Adrenal gland (tissue), 19 donors: ENCODE measurements around the gene MPP3. TPM values are rescaled to one million over a fixed set of nuclear protein-coding genes. Genes with fewer than 3 reads are reported as not detected.
A peak's percentile ranks its signal among the peaks of the same experiment; 100 is the strongest.

Experiments
- DNase-seq, 7 donors: peaks; one replicate each; pipeline ENCODE4 v3.0.0-alpha.2; 2019 to 2020
- H3K27ac ChIP-seq, 5 donors: fragments of 200-600 bp; sonication (generic) in 4 of 5; 1 replicate in 3 of 5; 2 replicates in 2 of 5; pipeline versions ENCODE4 v1.5.1 to v1.8.0; 2016 to 2020; ENCODE audit warnings: mild to moderate bottlenecking in 1 of 5
- H3K27me3 ChIP-seq: fragments of 200-600 bp; 2 replicates; pipeline ENCODE4 v1.8.0; 2021
- H3K36me3 ChIP-seq, 2 donors: fragments of 200-600 bp; replicated peaks in 1 of 2; 1 replicate in 1 of 2; 2 replicates in 1 of 2; pipeline versions ENCODE4 v1.5.1 to v1.8.0; 2018 to 2022
- H3K4me1 ChIP-seq, 2 donors: fragments of 200-600 bp; replicated peaks in 1 of 2; 1 replicate in 1 of 2; 2 replicates in 1 of 2; pipeline versions ENCODE4 v1.5.1 to v1.8.0; 2018 to 2021
- H3K4me3 ChIP-seq, 4 donors: fragments of 200-600 bp; sonication (generic) in 3 of 4; one replicate each; pipeline ENCODE4 v1.5.1; 2016 to 2018
- H3K9me3 ChIP-seq, 3 donors: fragments of 200-600 bp; sonication (generic) in 1 of 3; replicated peaks in 1 of 3; 1 replicate in 2 of 3; 2 replicates in 1 of 3; pipeline versions ENCODE4 v1.5.1 to v1.8.0; 2016 to 2021
- POLR2A ChIP-seq, 2 donors: fragments of 450-650 bp; IDR thresholded peaks; one replicate each; pipeline ENCODE4 v1.6.1; 2017; ENCODE audit warnings: antibody characterized with exemption in 2 of 2, mild to moderate bottlenecking in 2 of 2, moderate library complexity in 1 of 2
- WGBS, 4 donors: extraction: QIAGEN DNeasy Blood & Tissue Kit in 2 of 4; methylation state at CpG; one replicate each; pipeline versions ENCODE4 v1.1.5 to v1.1.7; 2013 to 2017; 5-methylcytosine and 5-hydroxymethylcytosine counted together
- intact Hi-C, 2 donors: fragments of 100-400 bp; cut with DNase I; formaldehyde crosslinking; loops; one replicate each; pipeline versions ENCODE4 v1.14.1 to v1.15.0; 2022 to 2023
- long read RNA-seq, 10 donors: library from polyadenylated mRNA in 3 of 10; unstranded in 2 of 10; stranded (forward) in 1 of 10; transcript quantifications; one replicate each; pipeline ENCODE4 v2.0.0 and lab custom pipeline, GENCODE V29; 2021 to 2026
- polyA plus RNA-seq, 3 donors: library from polyadenylated mRNA; stranded (reverse); fragments of 200-250 nt in 2 of 3; fragments of 350-450 nt in 1 of 3; fragmentation: Illumina TruSeq in 1 of 3; extraction: RNeasy Lipid Tissue Mini Kit (QIAGEN cat#74804) in 1 of 3; gene quantifications; one replicate each; pipeline ENCODE4 v1.2.3, GENCODE V29; 2013 to 2014
- total RNA-seq, 9 donors: library from RNA; depleted of rRNA in 4 of 9; stranded (reverse); fragments of >200 nt in 4 of 9; fragments of 120-200 nt in 1 of 9; fragmentation: NEBNext Ultra II Directional in 1 of 9; extraction: Animal tissue kit (Norgen Biotek cat#: 25700) in 1 of 9; gene quantifications; one replicate each; pipeline versions ENCODE4 v1.1.0 to v1.2.4, GENCODE V29; 2013 to 2023
- TF ChIP-seq, protein P1 (sequence below), 6 experiments: fragments of 450-650 bp in 4 of 6; fragments of 200-600 bp in 2 of 6; sonication (generic) in 1 of 6; IDR thresholded peaks; 1 replicate in 5 of 6; 2 replicates in 1 of 6; pipeline versions ENCODE4 v1.5.1 to v1.8.0; 2016 to 2021; ENCODE audit warnings: antibody characterized with exemption in 6 of 6, mild to moderate bottlenecking in 2 of 6, moderate library complexity in 1 of 6
- donor health status: healthy with polysubstance abuse.
- donor health status: Bipolar disorder and iron deficiency.
- donor health status: DM: yes; HTN: yes; CAD: no.
- donor health status: DM: no; HTN: no; CAD: no.
- donor health status: DM: no; HTN: no; CAD: no.
- donor health status: DM: yes; HTN: yes; CAD: no.

Gene MPP3
- total RNA-seq (10 to 100 TPM in 1 of 9 donors, 1 to 10 TPM in 6, under 1 TPM in 2; 0.60 to 10.6 (median 3.4) TPM), polyA plus RNA-seq (1 to 10 TPM; 2.5 to 7.6 (median 4.6) TPM)
- long read RNA-seq, donor 1: 0 reads
- long read RNA-seq, donor 2: 0 reads
- long read RNA-seq, donor 3: 0 reads
- long read RNA-seq, donor 4: 0 reads
- long read RNA-seq, donor 5, partial matches to known transcripts: 0 of 2 reads
- long read RNA-seq, donor 5, other reads (novel, unspliced or antisense): 1 of 2 reads
- long read RNA-seq, donor 6, partial matches to known transcripts: 1 of 1 reads
- long read RNA-seq, donor 6, other reads (novel, unspliced or antisense): 0 of 1 reads
- long read RNA-seq, donor 7: 0 reads
- long read RNA-seq, donor 8: 0 reads
- long read RNA-seq, donor 9: 0 reads
- long read RNA-seq, donor 10: 0 reads

DNA sequence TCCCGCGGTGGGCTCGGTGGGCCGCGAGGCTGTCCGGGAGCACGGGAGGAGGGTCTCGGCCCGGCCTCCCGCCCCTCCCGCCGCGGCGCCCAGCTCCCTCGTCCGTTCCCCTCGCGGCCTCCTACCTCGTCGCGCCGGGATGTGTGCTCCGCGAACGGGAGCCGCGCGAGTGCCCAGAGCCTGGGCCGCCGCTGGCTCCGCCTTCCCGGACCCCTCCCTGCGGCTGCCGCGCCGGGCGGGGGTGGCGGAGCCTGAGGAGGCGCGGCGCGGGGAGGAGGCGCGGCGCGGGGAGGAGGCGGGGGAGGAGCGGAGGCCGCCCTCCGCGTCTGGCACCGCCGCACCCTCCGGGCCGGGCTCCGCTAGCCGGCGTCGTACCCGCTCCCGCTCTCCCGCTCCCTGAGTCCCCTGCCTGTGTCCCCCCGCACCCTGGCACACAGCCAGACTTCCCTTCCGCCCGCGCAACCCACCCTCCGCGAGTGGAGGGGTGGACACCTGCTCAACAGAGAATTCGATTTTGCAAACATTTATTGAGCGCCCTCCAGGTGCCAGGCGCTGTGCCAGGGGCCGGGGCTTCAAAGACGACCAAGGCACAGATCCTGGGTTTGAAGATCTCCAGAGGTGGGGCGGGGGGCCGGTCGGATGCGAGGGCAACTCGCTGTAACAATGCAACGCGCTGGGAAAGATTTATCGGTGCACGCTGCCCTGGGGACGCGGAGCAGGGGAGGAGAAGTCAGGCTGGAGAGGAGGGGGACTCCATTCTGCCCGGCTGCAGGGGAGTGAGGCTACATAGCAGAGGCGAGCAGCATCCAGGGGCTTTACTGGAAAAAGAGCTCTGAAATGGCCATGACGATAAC is at the start of gene MPP3:
Gene MPP3, minus strand, starts transcription at position 171 of the 854 bp plus-strand sequence. CDS start 1,240 bp downstream, outside the sequence.
- 1 to 5% (median 3%) methylated on average over 6 to 69 of the region's 87 CpGs for WGBS, 4 donors
- Histone ChIP-seq H3K27me3 (peaks cover 6% of the 10 kb centered on the region), H3K9me3 (no peaks in the 10 kb centered on the region), H3K4me3 (peak within 1 kb of the TSS in 2 of 4 donors; percentile 49 to 75), H3K4me1 (peaks cover 13% of the 10 kb centered on the region in 2 donors), H3K36me3 (no peaks in the 10 kb centered on the region), H3K27ac (peak within 1 kb of the TSS in 1 of 5 donors; percentile 59)
- TF ChIP-seq, protein P1, sequence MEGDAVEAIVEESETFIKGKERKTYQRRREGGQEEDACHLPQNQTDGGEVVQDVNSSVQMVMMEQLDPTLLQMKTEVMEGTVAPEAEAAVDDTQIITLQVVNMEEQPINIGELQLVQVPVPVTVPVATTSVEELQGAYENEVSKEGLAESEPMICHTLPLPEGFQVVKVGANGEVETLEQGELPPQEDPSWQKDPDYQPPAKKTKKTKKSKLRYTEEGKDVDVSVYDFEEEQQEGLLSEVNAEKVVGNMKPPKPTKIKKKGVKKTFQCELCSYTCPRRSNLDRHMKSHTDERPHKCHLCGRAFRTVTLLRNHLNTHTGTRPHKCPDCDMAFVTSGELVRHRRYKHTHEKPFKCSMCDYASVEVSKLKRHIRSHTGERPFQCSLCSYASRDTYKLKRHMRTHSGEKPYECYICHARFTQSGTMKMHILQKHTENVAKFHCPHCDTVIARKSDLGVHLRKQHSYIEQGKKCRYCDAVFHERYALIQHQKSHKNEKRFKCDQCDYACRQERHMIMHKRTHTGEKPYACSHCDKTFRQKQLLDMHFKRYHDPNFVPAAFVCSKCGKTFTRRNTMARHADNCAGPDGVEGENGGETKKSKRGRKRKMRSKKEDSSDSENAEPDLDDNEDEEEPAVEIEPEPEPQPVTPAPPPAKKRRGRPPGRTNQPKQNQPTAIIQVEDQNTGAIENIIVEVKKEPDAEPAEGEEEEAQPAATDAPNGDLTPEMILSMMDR (IDR thresholded peaks at IDR 0.05): no peak
- peak in 1 of 2 donors; percentile 45 for TF ChIP-seq POLR2A (IDR thresholded peaks at IDR 0.05)
- DNase-seq: peak in 6 of 7 donors; percentile 45 to 71 (median 60)
- intact Hi-C loops: loop anchor here in 1 of 2 donors (10.0 kb wide), 1 partner anchor 48 kb away; the partner anchor contains the start of gene CFAP97D1

DNA sequence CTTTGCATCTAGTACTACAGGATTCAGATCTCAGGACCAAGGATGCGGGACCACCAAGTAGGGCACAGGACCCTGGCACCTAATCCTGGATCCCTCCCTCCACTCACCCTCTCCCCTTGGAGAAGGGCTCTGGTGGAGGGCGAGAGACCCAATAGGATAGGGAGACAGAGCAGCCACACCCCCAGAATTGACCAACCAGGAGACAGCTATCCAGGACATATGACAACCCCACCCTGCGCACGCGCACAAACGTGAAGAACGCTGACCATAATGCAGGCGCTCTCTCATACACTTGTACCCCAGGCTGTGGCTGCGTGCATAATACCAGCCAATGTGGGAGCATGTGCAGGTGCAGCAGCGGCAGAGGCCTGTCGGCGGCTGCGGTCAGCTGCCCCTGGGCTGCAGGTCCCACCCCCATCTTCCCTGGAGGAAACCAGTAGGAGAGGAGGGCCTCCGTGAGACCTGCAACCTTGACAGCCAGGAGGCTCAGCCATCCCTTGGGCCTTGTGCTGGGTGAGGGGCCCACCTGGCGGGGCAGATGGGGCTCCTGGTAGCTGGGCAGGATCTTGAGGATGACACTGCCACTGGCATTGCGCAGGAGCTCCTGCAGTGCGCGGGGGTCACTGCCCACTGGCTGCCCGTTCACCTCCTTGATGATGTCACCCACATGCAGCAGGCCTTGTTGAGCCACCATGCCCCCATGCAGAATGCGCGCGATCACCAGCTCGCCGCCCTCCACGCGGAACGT is 49.0 kb upstream of the MPP3 start:
- Histone ChIP-seq H3K4me3 (no peak overlapping the region), H3K27me3 (no peaks in the 10 kb centered on the region), H3K9me3 (no peaks in the 10 kb centered on the region), H3K4me1 (peaks cover 3 to 6% of the 10 kb centered on the region in 2 donors), H3K27ac (no peak overlapping the region), H3K36me3 (no peaks in the 10 kb centered on the region)
- TF ChIP-seq, protein P1 (IDR thresholded peaks at IDR 0.05): no peak
- no peak for TF ChIP-seq POLR2A (IDR thresholded peaks at IDR 0.05)
- WGBS, 4 donors: 92 to 94% (median 94%) methylated on average over 19 to 27 of the region's 27 CpGs
- intact Hi-C loops: no loop called here
- no peak for DNase-seq

DNA sequence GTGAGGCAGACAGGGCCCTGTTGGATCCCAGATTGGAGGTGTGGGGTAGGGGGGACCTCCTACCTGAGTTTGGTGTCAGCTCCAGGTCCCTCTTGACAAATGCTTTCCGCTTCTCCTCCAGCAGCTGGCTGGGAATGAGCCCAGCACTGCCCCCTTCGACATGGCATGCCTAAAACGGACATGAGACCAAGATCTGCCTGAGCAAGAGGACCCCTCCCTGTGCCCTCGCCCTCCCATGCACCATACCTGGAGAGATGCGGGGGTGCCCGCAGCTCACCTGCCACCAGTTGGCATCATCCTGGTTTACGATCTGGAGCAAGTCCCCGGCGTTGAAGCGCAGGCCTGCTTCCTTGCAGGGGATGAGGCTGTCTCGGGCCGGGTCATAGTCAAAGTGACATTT is 48.2 kb upstream of the MPP3 start:
- no peak for TF ChIP-seq POLR2A (IDR thresholded peaks at IDR 0.05)
- TF ChIP-seq, protein P1 (IDR thresholded peaks at IDR 0.05): no peak
- WGBS, 4 donors: 88 to 97% (median 92%) methylated on average over 6 to 12 of the region's 12 CpGs
- H3K36me3 ChIP-seq: no peaks in the 10 kb centered on the region
- H3K27me3 ChIP-seq: no peaks in the 10 kb centered on the region
- H3K4me1 ChIP-seq: peaks cover 3 to 6% of the 10 kb centered on the region in 2 donors
- H3K9me3 ChIP-seq: no peaks in the 10 kb centered on the region
- H3K4me3 ChIP-seq: no peak overlapping the region
- DNase-seq: no peak
- intact Hi-C loops: no loop called here
- no peak overlapping the region for H3K27ac ChIP-seq
